Measurements from ENCODE around the gene TBXA2R.
"Not testable (repeated sequence)": the region's sequence is repeated elsewhere in the genome, so short reads cannot be mapped to it uniquely, and the experiment has no call there.

The TBXA2R gene

GRCh38 chr19:3606690-3607289 is at the start of gene TBXA2R:
Gene TBXA2R (minus strand): TSS chr19:3606875. CDS start chr19:3600634, 6,241 bp downstream.
- peak; percentile 50 for DNase-seq

GRCh38 chr19:3656073-3656746 is 49.5 kb upstream of the TBXA2R start:
- DNase-seq = no peak

- DNase-seq = no peak
Measured at GRCh38 chr19:3655402-3656072, 48.9 kb upstream of the TBXA2R start.

GRCh38 chr19:3653865-3654513 is 47.3 kb upstream of the TBXA2R start:
- DNase-seq = no peak

GRCh38 chr19:3653081-3653795 is 46.6 kb upstream of the TBXA2R start:
- DNase-seq = no peak

GRCh38 chr19:3652422-3652821 is 45.7 kb upstream of the TBXA2R start:
- DNase-seq = no peak

- no peak for DNase-seq
Measured at GRCh38 chr19:3651684-3652083, 45.0 kb upstream of the TBXA2R start.

GRCh38 chr19:3649888-3650287 is 43.2 kb upstream of the TBXA2R start:
- DNase-seq = no peak

- no peak for DNase-seq
Measured at GRCh38 chr19:3648037-3648905, 41.6 kb upstream of the TBXA2R start.

- not testable (repeated sequence) for DNase-seq
Measured at GRCh38 chr19:3647102-3647501, 40.4 kb upstream of the TBXA2R start.

- DNase-seq = no peak
Measured at GRCh38 chr19:3646336-3647092, 39.8 kb upstream of the TBXA2R start.

- no peak for DNase-seq
Measured at GRCh38 chr19:3645726-3646125, 39.1 kb upstream of the TBXA2R start.

GRCh38 chr19:3645067-3645396 is 38.4 kb upstream of the TBXA2R start:
- DNase-seq = no peak

GRCh38 chr19:3644351-3645066 is 37.8 kb upstream of the TBXA2R start:
- DNase-seq = no peak

- DNase-seq = no peak
Measured at GRCh38 chr19:3643674-3644313, 37.1 kb upstream of the TBXA2R start.

- peak; percentile 18 for DNase-seq
Measured at GRCh38 chr19:3642987-3643673, 36.5 kb upstream of the TBXA2R start.

- DNase-seq = no peak
Measured at GRCh38 chr19:3642296-3642695, 35.6 kb upstream of the TBXA2R start.

GRCh38 chr19:3641515-3642269 is 35.0 kb upstream of the TBXA2R start:
- DNase-seq = no peak

- no peak for DNase-seq
Measured at GRCh38 chr19:3639479-3639878, 32.8 kb upstream of the TBXA2R start.

All from stimulated activated CD4-positive, alpha-beta T cell treated with anti-CD3 and anti-CD28 coated beads, Interleukin-1b, Interleukin-23, amount 100 ng/mL, for 48 hours (primary cell).